IgD-negative memory B cell (primary cell): Measurements from ENCODE around the gene LRRC15. TPM values are rescaled to one million over a fixed set of nuclear protein-coding genes. Genes with fewer than 3 reads are reported as not detected.

ENCODE experiments used
- H3K27ac Mint-ChIP-seq, 3 donors: one replicate each; pipeline ENCODE4 v1.8.0; 2020 to 2022; ENCODE audit warnings: mild to moderate bottlenecking in 3 of 3, mixed read lengths in 3 of 3, moderate library complexity in 1 of 3
- H3K27me3 Mint-ChIP-seq: one replicate; pipeline ENCODE4 v1.8.0; 2021; ENCODE audit warnings: mixed read lengths
- H3K36me3 Mint-ChIP-seq: one replicate; pipeline ENCODE4 v1.8.0; 2020; ENCODE audit warnings: mild to moderate bottlenecking, mixed read lengths
- H3K4me1 Mint-ChIP-seq, 3 donors: one replicate each; pipeline ENCODE4 v1.8.0; 2020 to 2022; ENCODE audit warnings: mixed read lengths in 3 of 3, mild to moderate bottlenecking in 1 of 3
- H3K4me3 Mint-ChIP-seq, 4 donors: one replicate each; pipeline ENCODE4 v1.8.0; 2020 to 2022; ENCODE audit warnings: mild to moderate bottlenecking in 4 of 4, mixed read lengths in 4 of 4, moderate library complexity in 3 of 4
- H3K9me3 Mint-ChIP-seq, 3 donors: one replicate each; pipeline ENCODE4 v1.8.0; 2020 to 2021; ENCODE audit warnings: mixed read lengths in 3 of 3, mild to moderate bottlenecking in 1 of 3
- polyA plus RNA-seq: library from polyadenylated mRNA; unstranded; fragments of 300-500 nt; fragmentation: Illumina TruSeq; gene quantifications from one replicate; pipeline ENCODE4 v1.2.3, GENCODE V29; 2021

LRRC15 gene
- polyA plus RNA-seq, 1 donor from 2014 or later, result not detected

DNA sequence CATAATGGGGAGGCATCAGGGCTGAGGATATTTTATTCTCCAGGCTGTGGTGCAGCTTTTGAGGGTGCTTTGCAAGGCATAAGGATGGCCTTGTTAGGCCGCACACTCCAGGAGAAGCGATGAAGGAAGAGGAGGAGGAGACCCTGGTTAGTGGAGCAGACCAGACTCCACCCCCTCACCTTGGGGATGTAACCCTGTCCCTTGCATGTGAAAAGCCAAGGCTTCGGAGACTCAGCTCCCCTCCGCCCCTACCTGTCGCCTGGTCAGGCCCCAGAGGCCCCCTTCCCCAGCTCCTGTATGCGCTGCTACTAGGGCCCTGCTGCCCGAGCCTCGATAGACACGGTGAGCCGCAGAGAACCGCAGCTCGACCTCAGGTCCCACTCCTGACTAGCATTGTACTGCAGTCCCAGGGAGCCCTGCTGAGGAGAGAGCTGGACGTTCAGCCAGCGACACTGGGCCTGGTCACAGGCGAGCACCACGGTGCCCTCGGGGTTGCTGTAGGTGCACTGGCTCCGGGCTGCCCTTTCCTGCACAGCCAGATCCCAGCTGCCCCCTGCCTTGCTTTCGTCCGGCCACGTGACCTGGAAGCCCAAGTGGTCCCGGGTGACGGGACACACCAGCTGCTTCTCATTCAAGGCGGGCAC, 28.7 kb downstream of the LRRC15 start:
- H3K4me1 Mint-ChIP-seq, result peaks cover 0 to 3% (median 0%) of the 10 kb centered on the region in 3 donors
- no peak overlapping the region for H3K4me3 Mint-ChIP-seq
- no peaks in the 10 kb centered on the region for H3K36me3 Mint-ChIP-seq
- H3K27ac Mint-ChIP-seq, result no peak overlapping the region
- H3K9me3 Mint-ChIP-seq, result no peaks in the 10 kb centered on the region
- peaks cover 18% of the 10 kb centered on the region for H3K27me3 Mint-ChIP-seq

- Mint-ChIP-seq H3K27ac (no peak overlapping the region), H3K27me3 (peaks cover 17% of the 10 kb centered on the region), H3K4me1 (peaks cover 0 to 3% (median 0%) of the 10 kb centered on the region in 3 donors), H3K36me3 (peaks cover 2% of the 10 kb centered on the region), H3K4me3 (no peak overlapping the region), H3K9me3 (no peaks in the 10 kb centered on the region)
These were observed 29.7 kb downstream of the LRRC15 start for GRCh38 chr3:194339840-194340239.

DNA sequence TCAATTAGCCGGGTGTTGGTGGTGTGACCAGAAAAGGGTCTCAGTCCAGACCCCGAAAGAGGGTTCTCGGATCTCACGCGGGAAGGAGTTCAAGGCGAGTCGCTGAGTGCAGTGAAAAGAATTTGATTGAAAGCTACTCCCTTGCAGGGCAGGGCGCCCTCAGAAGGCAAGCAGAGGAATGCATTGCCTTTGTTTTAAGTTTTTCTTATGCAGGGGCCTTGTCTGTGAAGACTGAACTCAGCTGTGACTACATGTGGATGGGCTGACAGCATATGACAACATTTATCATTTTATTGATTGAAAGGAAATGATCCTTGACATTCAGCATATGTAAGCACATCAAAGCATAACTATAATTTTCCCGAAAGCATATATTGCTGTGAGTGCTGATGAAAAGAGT, 30.2 kb downstream of the LRRC15 start:
- no peaks in the 10 kb centered on the region for H3K9me3 Mint-ChIP-seq
- H3K27ac Mint-ChIP-seq, result no peak overlapping the region
- H3K27me3 Mint-ChIP-seq, result peaks cover 14% of the 10 kb centered on the region
- H3K36me3 Mint-ChIP-seq, result peaks cover 2% of the 10 kb centered on the region
- H3K4me3 Mint-ChIP-seq, result no peak overlapping the region
- H3K4me1 Mint-ChIP-seq, result peaks cover 0 to 3% (median 0%) of the 10 kb centered on the region in 3 donors

- peaks cover 1 to 5% (median 4%) of the 10 kb centered on the region in 3 donors for H3K4me1 Mint-ChIP-seq
- H3K9me3 Mint-ChIP-seq, result no peaks in the 10 kb centered on the region
These were observed 31.4 kb downstream of the LRRC15 start for GRCh38 chr3:194337965-194338753.

DNA sequence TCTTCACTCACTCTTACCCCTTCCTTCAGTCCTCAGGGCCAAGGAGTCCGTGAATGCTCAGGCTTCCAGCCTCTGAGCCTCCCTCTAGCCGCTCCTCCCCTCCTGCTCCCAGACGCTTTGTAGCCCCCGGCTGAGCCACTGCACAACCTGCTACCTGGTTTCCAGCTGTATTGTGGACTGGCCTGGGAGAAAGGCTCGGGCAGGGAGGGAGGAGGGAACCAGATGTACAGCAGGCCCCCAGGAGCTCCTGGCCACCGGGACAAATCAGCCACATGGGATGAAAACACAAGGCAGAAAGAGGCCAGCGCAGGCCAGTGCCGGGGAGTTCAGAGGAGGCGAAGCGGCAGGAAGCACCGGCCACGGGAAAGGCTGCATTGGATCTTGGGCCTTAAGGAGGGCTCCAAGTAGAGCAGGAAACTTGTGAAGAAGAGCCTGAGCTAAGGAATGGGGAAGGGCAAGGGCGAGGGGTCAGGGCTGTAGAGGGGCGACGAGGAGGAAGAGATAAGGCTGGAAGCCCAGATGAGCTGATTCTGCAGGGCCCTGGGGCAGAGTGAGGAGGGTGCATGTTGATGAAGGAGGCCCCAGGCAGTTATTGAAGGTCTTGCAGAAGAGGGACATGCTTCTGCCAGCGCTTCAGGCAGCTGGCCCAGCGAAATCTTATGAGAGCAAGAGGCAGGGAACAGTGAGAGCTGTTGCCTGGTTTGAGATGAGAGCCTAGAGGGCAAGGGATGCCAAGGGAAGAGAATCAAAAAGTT, 32.8 kb downstream of the LRRC15 start:
- Mint-ChIP-seq H3K9me3 (no peaks in the 10 kb centered on the region), H3K27me3 (peaks cover 27% of the 10 kb centered on the region), H3K4me1 (peaks cover 2 to 8% (median 4%) of the 10 kb centered on the region in 3 donors), H3K36me3 (peaks cover 2% of the 10 kb centered on the region), H3K27ac (no peak overlapping the region), H3K4me3 (no peak overlapping the region)

More at GRCh38 chr3:194337965-194338753, 31.4 kb downstream of the LRRC15 start:
- Mint-ChIP-seq H3K27ac (no peak overlapping the region), H3K27me3 (peaks cover 20% of the 10 kb centered on the region), H3K4me3 (no peak overlapping the region), H3K36me3 (peaks cover 2% of the 10 kb centered on the region)

GRCh38 chr3:194333981-194334320, 35.6 kb downstream of the LRRC15 start:
- H3K4me1 Mint-ChIP-seq, result peaks cover 2 to 8% (median 4%) of the 10 kb centered on the region in 3 donors
- H3K27me3 Mint-ChIP-seq, result peaks cover 25% of the 10 kb centered on the region
- peak overlapping the region in 2 of 4 donors; percentile 66 to 84 for H3K4me3 Mint-ChIP-seq

GRCh38 chr3:194333212-194333980, 36.1 kb downstream of the LRRC15 start:
- H3K27ac Mint-ChIP-seq, result peak overlapping the region in 2 of 3 donors; percentile 14 to 50
- H3K9me3 Mint-ChIP-seq, result no peaks in the 10 kb centered on the region
- H3K4me1 Mint-ChIP-seq, result peaks cover 2 to 8% (median 4%) of the 10 kb centered on the region in 3 donors
- H3K4me3 Mint-ChIP-seq, result peak overlapping the region; percentile 44 to 84 (median 52)
- peaks cover 25% of the 10 kb centered on the region for H3K27me3 Mint-ChIP-seq
- H3K36me3 Mint-ChIP-seq, result peaks cover 2% of the 10 kb centered on the region

More at GRCh38 chr3:194333981-194334320, 35.6 kb downstream of the LRRC15 start:
- peaks cover 2% of the 10 kb centered on the region for H3K36me3 Mint-ChIP-seq
- no peaks in the 10 kb centered on the region for H3K9me3 Mint-ChIP-seq
- no peak overlapping the region for H3K27ac Mint-ChIP-seq

DNA sequence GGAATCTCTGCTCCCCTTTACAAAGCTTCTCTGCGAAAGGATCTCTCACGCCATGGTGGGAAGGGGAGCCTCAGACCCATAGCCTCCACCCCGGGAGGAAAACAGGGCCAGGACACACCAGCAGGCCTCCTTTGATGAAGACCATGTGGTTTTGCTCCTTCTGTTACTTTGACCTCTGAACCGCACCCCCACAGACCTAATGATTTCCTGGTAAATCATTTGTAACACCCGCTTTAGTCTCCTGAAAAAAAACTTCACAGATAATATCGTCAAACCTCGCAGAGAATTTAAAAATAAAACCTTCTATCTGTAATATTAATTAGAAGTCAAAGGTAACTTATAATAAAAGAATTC, 36.7 kb downstream of the LRRC15 start:
- peak overlapping the region in 1 of 3 donors; percentile 14 for H3K27ac Mint-ChIP-seq
- H3K4me1 Mint-ChIP-seq, result peaks cover 2 to 8% (median 4%) of the 10 kb centered on the region in 3 donors
- no peaks in the 10 kb centered on the region for H3K9me3 Mint-ChIP-seq
- H3K4me3 Mint-ChIP-seq, result peak overlapping the region in 2 of 4 donors; percentile 44 to 82
- peaks cover 25% of the 10 kb centered on the region for H3K27me3 Mint-ChIP-seq
- H3K36me3 Mint-ChIP-seq, result peaks cover 2% of the 10 kb centered on the region

GRCh38 chr3:194330579-194330978, 39.0 kb downstream of the LRRC15 start:
- H3K27me3 Mint-ChIP-seq, result peaks cover 22% of the 10 kb centered on the region
- no peaks in the 10 kb centered on the region for H3K9me3 Mint-ChIP-seq
- peaks cover 2 to 8% (median 4%) of the 10 kb centered on the region in 3 donors for H3K4me1 Mint-ChIP-seq
- peaks cover 2% of the 10 kb centered on the region for H3K36me3 Mint-ChIP-seq
- no peak overlapping the region for H3K27ac Mint-ChIP-seq
- no peak overlapping the region for H3K4me3 Mint-ChIP-seq

DNA sequence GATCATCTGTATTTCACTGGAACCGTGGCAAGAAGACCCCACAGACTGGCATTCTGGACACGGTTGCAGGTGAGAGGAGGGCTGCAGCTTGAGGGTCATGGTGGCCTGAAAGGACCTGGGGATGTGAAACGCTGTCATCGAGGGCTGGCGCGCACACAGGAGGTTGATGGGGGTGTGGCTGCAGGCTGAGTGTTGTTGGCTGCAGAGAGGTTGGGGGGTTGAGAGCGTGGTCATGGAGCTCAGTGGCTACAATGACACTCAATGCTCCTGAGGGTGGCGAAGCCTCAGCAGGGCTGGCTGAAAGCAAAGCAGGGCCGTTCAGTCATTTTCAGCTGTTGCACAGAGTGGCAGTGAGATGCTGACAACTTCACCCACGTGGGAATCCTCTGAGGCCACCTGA, 39.4 kb downstream of the LRRC15 start:
- Mint-ChIP-seq H3K4me1 (peaks cover 2 to 8% (median 4%) of the 10 kb centered on the region in 3 donors), H3K27ac (peak overlapping the region in 1 of 3 donors; percentile 7), H3K36me3 (no peaks in the 10 kb centered on the region), H3K9me3 (no peaks in the 10 kb centered on the region), H3K4me3 (no peak overlapping the region), H3K27me3 (peaks cover 22% of the 10 kb centered on the region)

- Mint-ChIP-seq H3K27me3 (peaks cover 21% of the 10 kb centered on the region), H3K4me1 (peaks cover 2 to 8% (median 4%) of the 10 kb centered on the region in 3 donors), H3K27ac (peak overlapping the region in 1 of 3 donors; percentile 7), H3K9me3 (no peaks in the 10 kb centered on the region), H3K36me3 (no peaks in the 10 kb centered on the region), H3K4me3 (no peak overlapping the region)
These were observed 40.0 kb downstream of the LRRC15 start for GRCh38 chr3:194329583-194329965.

GRCh38 chr3:194328942-194329582, 40.5 kb downstream of the LRRC15 start:
- H3K9me3 Mint-ChIP-seq, result no peaks in the 10 kb centered on the region
- H3K27me3 Mint-ChIP-seq, result peaks cover 21% of the 10 kb centered on the region
- no peaks in the 10 kb centered on the region for H3K36me3 Mint-ChIP-seq
- peak overlapping the region in 1 of 4 donors; percentile 9 for H3K4me3 Mint-ChIP-seq
- H3K4me1 Mint-ChIP-seq, result peaks cover 2 to 7% (median 4%) of the 10 kb centered on the region in 3 donors
- peak overlapping the region in 1 of 3 donors; percentile 48 for H3K27ac Mint-ChIP-seq

DNA sequence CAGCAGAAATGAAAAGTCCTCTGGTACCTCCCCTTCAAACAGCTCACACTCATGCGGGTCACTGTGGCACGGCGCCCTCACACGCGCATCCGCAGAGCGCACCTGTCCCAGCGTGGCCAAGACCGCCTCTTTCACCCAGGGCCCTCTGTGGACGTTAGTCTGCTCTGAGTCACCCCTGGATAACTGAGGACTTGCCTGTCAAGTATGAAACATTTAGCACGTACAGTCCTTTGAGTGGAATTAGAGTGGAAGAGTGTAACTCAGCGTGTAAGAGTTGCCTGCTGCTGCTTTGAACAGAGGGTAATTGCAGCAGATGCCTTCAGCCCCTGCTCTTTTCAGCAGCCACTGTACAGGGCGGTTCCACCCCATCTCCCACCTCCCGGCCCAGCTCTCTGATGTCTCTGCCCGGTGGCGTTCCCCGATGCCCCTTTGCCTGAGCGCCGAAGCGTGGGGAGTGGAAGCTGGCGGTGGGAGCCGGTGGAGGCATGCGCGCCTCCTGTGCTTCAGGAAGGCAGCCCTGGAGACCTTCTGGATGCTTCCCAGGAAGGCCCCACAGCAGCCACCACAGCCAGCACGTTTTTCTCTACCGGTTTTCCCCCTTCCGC, 41.4 kb downstream of the LRRC15 start:
- Mint-ChIP-seq H3K27ac (no peak overlapping the region), H3K4me3 (peak overlapping the region in 1 of 4 donors; percentile 33), H3K4me1 (peaks cover 0 to 3% (median under 1%) of the 10 kb centered on the region in 3 donors), H3K36me3 (no peaks in the 10 kb centered on the region), H3K9me3 (no peaks in the 10 kb centered on the region), H3K27me3 (peaks cover 16% of the 10 kb centered on the region)
